Amniotic stem cell (primary cell): ENCODE results near the gene ARHGAP4.

Source experiments
- DNase-seq: peaks from one replicate; lab custom pipeline; 2025; lab: John Stamatoyannopoulos, UW

The ARHGAP4 gene

DNA sequence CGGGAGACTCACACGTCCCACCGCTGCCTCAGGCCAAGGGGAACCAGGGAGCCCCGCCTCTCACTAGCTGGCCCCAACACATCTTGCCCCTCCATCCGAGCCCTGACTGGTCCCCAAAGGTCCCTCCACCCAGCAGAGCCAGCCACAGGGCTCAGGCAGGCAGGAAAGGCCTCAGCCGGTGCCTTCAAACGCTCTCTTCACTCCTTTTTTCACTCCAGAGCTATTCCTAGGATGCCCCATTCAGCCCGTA lies 1.5 kb upstream of the ARHGAP4 start:
- no peak for DNase-seq

DNA sequence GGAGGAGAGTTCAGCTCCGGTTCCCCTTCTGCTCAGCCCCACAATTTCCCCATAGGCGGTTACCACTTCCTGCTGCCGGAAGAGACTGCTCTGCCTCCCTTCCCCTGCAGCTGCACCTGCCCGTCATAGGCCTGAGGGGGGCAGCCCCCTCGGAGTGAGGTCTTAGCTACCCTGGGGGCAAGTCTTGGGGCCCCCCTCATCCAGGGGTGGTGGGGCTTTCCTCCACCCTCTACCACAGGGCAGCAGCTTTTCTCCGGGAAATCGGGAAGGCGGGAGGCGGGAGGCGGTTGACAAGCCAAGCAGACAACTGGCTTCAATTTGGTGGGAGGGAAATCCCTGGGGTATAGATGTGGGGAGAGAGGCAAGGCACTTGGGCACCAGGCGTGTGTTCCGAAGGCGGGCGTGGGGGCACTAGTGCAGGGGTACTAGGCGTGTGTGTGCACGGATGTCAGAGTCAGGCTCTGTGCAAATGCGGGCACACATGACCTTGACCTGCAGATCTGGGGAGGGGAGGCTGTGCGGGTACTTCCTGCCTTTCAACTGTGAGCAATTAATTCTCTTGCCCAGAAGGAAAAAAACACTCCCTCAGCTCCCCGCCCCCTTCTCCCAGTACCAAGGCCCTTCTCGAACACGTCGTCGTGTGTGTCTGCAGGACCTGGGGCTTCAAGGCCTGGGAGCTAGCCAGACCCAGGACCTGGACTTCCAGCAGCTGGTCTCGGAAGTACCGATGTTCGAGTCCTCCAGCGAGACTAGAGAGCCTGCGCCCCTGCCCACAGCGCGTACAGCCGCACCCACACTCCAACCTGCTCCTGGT lies 1.0 kb upstream of the ARHGAP4 start:
- DNase-seq, result no peak

DNA sequence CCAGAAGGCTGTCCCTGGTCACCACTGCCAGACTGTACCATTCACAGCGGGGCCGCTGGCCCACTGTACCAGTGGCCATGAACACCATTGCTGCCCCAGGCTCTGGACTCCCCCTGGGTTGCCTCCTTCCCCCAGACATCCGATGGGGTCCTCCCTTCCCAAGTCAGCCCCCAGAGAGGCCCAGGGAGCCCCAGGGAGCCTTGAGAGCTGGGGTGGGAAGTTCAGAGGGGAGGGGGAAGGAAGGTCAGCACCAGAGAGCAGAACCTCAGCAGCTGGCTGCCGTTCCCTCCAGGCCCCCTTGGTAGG lies 441 bp upstream of the ARHGAP4 start:
- DNase-seq, result no peak

DNA sequence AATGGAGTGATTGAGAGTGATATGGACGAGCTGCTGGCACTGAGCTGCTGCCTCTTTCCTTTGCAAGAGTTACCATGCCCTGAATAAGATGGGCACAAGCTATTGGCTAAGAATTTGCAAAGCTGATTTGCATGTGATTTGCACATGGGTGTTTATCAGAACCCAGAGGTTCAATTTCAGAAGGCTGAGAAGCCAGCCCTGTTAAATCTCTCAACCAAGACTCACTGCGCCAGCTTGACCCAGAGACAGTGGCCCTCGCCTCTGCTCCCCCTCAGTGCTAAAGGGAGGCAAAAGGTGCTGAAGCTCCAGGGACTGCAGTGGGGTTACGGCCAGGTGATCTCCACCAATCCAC lies 701 bp downstream of the ARHGAP4 start:
- no peak for DNase-seq

DNA sequence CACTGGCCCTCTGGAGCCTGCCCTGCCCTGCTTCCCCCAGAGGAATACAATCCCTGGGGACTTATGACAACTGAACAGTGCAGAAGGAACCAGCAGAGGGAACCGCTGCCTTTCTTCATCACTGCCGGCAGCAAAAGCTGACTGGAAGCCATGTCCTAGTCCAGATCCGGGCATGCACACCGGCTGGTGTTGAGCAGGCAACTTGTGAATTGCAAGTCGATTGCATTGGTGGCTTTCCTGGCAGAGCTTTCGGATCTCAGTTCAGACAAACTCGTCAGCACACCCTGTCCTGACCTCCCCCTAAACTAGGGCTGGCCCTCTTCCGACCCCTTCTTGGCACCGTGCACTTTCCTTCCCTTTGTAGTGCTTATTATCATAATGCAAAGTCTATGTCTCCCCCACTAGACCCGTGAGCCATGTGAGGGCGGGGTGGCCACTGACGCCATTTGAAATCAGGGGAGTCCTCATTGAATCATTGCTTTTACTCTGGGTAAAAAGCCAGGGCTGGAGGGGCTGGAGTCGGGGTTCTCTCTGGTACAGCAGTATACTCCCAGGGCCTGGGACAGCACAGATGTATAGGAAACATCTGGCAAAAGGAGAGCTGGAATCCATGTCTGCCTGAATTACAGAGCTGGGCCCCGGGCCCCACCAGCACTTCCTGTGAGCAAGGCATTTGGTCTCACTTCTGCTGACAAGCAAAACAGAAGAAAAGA lies 1.8 kb downstream of the ARHGAP4 start:
- no peak for DNase-seq

DNA sequence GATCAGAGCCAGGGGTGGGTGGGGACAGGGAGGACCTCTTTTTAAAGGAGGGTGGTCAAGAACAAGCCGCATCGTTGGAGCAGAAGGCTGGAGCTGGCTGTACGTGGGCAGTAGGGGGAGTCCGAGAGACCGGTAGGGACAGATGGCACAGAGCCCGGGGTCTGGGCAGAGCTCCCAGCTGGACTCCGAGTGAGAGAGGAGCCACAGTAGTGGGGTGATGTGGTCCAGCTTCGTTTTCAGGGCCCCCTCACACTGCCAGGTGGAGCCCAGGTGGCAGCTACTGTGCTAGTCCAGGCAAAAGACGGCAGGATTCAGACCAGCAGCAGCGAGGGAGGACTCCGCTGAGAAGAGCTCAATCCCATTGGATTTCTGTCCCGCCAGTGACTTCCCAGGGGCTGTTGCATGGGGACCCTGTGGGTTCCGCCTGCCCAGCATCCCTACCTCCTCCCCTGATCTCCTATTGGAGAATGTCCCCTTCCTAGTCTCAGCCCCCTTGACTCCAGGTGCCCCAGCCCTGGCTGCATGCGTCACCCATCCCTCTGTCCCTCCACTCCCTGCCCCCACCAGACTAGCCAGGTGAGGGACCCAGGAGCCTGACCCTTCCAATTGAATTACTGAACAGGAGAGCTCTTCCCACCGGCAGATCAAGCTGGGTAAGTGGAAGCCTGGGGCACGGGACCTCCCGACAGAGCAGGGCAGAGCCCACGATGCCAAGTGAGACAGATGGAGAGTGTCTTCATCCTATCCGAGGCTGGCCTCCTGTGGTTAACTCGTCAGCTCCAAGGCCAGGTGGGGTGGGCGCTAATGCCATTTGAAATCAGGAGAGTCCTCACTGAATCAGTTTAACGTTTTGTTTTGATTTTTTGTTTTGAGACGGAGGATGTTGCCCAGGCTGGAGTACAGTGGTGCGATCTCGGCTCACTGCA lies 2.9 kb downstream of the ARHGAP4 start:
- DNase-seq, result peak; percentile 10

DNA sequence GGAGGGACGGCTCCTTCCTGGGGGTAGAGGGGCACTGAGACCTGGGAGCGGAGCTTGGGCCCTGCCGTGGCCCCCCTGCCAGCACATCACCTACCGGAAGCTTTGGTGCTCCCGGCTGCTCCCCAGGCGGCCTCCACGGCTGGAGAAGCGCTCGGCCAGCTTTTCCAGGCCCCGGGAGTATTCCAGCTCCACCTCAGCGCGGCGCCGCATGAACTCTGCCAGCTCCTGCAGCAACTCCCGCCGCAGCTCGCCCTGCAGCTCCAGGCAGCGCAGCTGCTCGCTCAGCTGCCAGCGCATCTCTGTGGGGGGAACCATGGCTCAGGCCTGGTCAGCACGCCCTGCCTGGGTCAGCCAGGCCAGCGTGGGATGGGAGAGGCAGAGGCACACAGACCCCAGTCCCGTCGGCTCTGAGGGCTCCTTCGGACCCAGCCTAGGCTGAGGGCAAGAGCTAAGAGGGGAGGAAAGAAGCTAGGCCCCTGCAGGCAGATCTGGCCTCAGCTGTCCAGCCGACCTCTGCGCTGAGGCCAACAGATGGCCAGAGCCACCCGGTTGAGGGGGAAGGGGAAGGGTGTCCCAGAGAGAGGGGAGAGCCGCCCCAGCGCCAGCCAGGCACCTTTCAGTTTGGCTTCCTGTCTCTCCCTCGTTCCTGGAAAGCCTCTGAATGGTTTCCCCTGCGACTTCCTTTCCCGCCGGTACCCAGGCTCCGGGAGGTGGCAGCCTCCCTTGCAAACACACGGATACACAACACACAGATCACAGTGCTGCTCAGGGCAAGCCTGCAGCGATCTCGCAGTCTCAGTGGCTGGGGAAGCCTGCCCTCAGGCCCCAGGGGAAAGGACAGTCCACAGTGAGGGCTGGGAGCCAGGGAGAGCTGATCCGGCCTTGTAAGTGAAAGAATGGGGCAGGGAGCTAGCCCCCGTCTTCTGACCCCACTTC lies 4.3 kb downstream of the ARHGAP4 start:
- DNase-seq, result no peak

DNA sequence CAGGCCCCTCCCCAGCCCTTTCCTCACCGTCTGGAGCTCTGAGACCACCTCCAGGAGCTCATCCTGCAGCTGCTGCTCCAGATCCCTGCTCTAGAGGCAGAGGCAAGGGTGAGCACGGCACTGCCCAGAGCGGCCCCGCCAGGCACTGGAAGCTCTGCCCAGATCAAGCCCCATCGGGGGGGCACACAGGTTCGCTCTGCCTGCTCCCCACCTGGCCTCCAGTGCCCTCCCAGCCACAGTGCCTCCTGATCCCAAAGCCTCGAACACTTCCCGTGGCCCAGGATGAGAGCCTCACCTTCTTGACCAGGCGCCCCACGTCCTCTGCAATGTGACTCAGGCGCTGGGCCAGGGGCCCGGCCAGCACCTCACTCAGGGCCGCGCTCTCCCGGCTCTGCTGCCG lies 5.0 kb downstream of the ARHGAP4 start:
- no peak for DNase-seq

DNA sequence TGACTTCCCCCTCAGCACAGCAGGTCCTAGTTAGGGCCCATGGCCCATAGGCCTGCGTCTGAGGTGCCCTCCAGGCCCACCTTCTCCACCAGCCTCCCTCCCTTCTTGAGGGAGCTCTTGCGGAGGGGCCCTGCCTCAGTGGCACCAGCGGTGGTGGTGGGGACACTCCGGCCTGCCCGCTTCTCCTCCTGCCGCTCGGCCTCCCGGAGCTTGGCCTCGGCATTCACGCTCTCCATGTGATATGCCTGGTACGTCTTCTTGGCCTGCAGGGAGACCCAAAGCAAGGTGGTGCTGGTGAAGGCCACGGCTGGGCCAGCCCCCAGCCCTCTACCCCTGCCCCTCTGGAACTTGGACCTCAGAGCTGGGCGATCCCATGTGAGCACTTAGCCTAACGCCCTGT lies 5.5 kb downstream of the ARHGAP4 start:
- DNase-seq, result no peak

DNA sequence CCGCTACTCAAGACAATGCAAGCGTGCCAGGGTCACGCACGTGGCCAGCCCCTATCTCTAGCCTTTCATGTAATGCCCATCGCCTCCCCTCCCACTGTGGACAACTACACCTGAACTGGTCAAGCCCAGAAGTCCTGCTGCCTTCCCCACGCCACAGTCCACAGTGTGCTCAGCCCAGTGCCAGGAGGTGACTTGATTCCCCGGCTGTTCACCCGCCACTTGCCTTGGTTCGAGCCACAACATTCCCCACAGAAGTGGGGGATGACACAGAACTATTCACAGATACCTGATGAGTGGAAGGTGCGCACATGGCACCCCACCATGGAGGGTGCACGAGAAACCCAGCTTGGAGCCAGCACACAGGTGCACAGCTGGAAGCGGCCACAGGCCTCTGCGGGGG lies 6.8 kb downstream of the ARHGAP4 start:
- no peak for DNase-seq

DNA sequence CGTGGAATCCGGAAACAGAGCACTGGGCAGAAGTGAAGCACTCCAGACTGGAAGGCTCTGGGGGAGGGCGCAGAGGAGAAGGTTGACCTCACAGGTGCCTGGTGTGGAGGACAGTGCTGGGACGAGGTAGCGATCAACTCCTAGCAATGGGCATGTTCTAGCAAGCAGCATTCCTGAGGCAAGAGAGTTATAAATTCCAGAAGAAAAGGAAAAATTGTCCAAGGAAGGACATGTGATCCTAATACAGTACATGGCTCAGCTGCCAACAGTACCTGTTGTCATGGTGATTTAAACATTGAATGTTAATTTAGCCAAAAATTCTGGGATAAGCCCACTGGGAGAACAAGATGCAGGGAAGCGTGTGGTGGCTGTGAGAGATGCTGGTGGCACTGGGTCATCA lies 8.2 kb downstream of the ARHGAP4 start:
- no peak for DNase-seq

DNA sequence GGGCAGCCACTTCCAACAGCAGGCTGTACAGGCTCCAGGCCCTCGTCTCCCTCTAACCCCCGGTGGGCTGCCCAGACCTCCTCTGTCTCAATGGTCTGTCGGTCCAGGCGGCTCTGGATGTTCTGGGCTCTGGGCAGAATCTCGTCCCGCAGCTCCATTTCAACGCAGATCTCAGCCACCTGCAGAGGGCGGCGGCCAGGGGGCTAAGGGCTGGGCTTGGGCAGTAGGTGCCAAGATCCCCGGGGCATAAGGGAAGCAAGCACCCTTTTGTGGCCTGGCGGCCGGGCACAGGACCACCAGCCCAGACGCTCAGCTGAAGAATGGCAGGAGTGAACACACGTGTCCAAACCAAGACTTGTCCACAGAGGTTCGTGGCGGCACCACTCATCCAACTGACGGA lies 12.4 kb downstream of the ARHGAP4 start:
- DNase-seq, result no peak

DNA sequence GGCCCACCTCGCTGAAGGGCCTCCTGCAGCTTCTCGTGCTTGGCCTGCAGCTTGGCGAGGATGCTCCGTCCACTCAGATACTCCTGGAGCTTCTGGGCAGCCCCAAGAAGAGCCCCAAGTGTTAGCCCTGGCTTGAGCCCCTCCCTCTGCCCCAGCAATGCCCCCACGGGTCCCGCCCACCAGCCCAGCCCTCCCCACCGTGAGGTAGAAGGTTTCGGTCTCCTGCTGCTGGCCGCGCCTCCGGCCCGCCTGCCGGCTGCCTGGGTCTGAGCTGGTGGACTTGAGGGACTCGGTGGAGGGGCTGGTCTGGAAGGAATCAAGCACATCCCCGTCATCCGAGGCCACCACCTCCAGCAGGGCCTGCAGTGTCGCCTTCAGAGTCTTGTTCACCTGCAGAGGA lies 12.9 kb downstream of the ARHGAP4 start:
- no peak for DNase-seq

DNA sequence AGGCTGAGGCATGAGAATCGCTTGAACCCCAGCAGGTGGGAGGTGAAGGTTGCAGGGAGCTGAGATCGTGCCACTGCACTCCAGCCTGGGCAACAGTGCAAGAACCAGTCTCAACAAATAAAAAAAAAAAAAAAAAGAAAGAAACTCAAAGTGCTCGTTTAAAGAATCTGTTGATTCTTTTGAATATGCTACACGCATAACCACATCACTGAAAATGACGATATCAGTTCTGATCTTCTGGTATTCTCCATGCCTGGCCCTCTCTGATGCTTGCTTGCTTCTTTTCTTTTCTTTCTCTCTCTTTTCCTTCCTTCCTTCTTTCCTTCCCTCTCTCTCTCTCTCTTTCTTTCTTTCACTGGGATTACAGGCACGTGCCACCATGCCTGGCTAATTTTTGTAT lies 14.3 kb downstream of the ARHGAP4 start:
- no peak for DNase-seq

DNA sequence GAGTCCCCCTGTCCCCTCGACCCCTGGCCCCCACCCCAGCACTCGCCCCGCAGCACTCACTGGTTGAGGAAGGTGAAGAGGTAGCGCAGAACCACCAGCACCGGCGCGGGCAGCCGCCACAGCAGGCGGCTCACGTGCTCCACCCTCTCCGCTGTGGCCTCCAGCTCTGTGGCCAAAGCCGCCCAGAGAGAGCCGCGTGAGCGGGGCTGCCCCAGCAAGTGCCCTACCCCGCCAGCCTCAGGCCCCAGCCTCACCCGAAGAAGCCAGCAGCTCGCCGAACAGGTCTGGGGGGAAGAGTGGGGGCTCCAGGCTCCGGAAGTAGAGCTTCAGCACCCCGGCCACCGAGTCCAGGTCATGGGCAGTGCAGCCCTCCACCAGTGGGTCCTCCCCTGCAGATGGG lies 15.6 kb downstream of the ARHGAP4 start:
- no peak for DNase-seq

DNA sequence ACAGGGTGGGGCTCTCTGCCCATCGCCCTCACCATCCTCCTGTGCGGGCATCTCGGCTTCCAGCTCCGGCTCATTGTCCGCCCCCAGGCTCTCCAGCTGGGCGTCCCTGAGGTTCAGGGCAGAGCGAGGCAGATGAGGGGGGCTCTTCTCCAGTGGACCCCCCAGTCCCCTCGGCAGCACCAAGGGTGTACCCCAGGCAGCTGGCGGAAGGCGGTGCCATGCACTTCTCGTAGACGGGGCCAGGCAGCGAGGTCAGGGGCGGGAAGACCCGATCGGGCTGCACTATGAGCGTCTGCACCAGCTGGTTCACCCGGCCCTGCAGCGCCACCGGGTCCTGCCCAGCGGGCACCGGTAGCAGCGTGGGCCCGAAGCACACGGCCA lies 16.1 kb downstream of the ARHGAP4 start:
- no peak for DNase-seq

DNA sequence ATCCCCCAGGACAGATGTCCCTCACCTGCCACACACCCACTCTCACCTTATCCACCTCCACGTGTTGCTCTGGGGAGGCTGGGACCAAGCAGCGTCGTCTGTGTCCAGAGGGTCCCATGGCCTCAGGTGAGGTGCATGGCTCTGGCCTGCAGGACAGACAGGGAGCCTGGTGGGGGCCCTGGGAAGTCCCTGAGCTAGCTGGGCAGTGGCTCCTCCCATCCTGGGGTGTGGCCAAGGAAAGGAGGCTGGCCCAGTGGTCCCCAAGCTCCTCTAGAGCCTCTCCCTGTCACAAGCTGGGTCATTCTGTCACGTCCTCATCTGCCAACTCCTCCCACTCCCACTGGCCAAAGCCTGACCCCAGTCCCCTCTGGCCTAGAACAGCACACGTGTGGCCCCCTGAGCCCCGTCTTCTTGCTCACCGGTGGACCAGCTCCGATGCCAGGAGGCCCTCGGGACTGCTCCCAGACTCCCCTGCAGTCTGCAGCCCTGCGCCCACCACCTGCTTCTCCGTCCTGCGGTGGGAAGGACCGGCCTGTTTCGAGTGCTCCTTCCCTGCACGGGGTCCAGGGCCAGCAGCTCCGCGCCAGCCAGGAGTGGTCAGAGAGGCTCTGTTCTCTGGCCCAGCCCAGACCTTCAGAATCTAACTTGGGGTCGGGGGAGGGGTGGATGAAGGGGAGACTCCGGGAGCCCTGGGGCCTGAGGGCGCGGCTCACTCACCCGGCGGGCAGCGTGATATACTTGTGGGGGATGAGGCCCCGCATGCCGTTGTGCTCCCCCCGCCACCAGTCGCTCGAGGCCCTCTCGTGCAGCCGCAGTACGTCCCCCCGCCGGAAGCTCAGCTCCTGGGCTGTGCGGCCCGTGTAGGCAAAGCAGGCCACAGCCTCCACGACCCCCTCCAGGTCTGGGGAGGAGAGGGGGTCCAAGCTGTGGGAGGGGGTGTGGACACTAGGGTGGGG lies 16.8 kb downstream of the ARHGAP4 start:
- no peak for DNase-seq

DNA sequence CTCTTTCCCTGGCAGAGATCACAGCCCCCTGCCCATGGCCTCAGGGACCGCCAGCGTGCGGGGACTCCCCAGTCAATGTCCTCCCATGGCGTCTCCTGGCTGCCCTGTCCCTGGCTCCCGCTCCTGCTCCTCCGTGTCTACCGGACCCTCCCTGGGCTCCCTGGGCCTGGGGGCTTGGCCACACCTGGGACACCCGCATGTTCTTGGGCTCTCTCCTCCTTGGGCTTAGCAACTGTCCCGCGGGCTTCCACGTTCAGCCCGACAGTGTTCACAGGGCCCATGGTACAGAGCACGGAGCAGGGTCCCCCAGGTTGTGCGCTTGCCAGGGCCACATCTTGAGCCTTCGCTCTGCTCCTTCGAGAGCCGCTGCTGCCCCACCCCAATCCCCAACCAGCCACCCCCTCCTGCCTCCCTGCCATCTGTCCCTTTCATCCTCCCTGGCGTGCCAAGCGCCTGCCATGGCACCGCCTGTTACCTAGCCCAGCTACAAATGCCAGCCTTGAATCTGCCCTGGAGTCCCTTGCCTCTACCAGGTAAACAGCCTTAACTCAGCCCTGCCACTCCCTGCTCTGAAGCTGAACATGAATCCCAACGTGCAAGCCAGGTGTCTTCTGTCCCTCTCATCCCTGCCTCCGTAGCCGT lies 17.7 kb downstream of the ARHGAP4 start:
- no peak for DNase-seq

DNA sequence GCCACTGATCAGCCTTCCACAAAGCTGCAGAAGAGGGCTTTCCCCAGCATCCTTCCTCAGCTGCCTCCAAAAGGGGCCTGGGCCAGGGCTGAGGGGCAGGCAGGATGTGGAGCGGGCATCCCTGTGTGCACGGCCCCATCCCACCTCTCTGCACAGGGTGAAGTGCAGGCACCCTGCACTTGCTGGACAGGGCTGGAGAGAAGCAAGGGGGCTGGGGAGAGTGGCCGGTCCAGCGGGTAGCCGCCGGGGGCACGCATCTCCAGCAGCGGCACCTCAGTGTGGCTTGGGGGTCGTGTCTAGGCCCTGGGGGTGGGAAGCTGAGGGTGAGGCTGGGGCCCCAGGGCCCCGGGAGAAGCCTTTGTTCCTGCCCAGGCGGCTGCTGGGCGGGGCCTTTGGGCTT lies 18.6 kb downstream of the ARHGAP4 start:
- DNase-seq, result no peak

DNA sequence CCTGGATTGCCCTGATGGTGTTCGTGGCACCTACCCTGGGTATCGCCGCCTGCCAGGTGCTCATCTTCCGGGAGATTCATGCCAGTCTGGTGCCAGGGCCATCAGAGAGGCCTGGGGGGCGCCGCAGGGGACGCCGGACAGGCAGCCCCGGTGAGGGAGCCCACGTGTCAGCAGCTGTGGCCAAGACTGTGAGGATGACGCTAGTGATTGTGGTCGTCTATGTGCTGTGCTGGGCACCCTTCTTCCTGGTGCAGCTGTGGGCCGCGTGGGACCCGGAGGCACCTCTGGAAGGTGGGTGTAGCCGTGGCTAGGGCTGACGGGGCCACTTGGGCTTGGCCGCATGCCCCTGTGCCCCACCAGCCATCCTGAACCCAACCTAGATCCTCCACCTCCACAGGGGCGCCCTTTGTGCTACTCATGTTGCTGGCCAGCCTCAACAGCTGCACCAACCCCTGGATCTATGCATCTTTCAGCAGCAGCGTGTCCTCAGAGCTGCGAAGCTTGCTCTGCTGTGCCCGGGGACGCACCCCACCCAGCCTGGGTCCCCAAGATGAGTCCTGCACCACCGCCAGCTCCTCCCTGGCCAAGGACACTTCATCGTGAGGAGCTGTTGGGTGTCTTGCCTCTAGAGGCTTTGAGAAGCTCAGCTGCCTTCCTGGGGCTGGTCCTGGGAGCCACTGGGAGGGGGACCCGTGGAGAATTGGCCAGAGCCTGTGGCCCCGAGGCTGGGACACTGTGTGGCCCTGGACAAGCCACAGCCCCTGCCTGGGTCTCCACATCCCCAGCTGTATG lies 19.7 kb downstream of the ARHGAP4 start:
- DNase-seq, result no peak
